ENCODE results near the gene ZCCHC14. TPM values are rescaled to one million over a fixed set of nuclear protein-coding genes. Genes with fewer than 3 reads are reported as not detected.
A peak's percentile ranks its signal among the peaks of the same experiment; 100 is the strongest.
"Not testable (repeated sequence)": the region's sequence is repeated elsewhere in the genome, so short reads cannot be mapped to it uniquely, and the experiment has no call there.

The ZCCHC14 gene
- total RNA-seq, 2 experiments from 2014 or later = 4.6 to 5.9 TPM

GRCh38 chr16:87493608-87494280 lies 920 bp upstream of the ZCCHC14 start:
- peaks cover 45% of the 10 kb centered on the region for H3K4me1 Mint-ChIP-seq (ENCODE audit: low read depth)

GRCh38 chr16:87492291-87492630 lies 563 bp downstream of the ZCCHC14 start:
- TF ChIP-seq CTCF (IDR thresholded peaks at IDR 0.05) = no peak
- Mint-ChIP-seq H3K27ac (no peak overlapping the region), H3K27me3 (peaks cover 7% of the 10 kb centered on the region), H3K4me3 (peak overlapping the region; percentile 78), H3K4me1 (ENCODE audit: low read depth) (peaks cover 53% of the 10 kb centered on the region), H3K36me3 (ENCODE audit: low read depth) (peaks cover 4% of the 10 kb centered on the region), H3K9me3 (no peaks in the 10 kb centered on the region)
- intact Hi-C loops (cut with micrococcal nuclease) = loop anchor here (10.0 kb wide), 2 partner anchors 57 to 363 kb away; no protein-coding TSS in a partner anchor
- ChIA-PET POLR2A (interaction anchor here (1.4 to 1.9 kb wide), 2 partner anchors 27 to 111 kb away, joined by 3 to 8 read pairs; no protein-coding TSS in a partner anchor), CTCF (interaction anchor here (1.4 kb wide), 1 partner anchor 144 kb away, joined by 4 read pairs; no protein-coding TSS in a partner anchor)
- DNase-seq (no peak), ATAC-seq (no peak)

More at GRCh38 chr16:87493608-87494280, 920 bp upstream of the ZCCHC14 start:
- intact Hi-C loops (cut with micrococcal nuclease) = loop anchor here (10.0 kb wide), 2 partner anchors 59 to 361 kb away; no protein-coding TSS in a partner anchor
- peaks cover 7% of the 10 kb centered on the region for H3K27me3 Mint-ChIP-seq
- ATAC-seq (no peak), DNase-seq (no peak)
- H3K27ac Mint-ChIP-seq = no peak overlapping the region
- peaks cover 4% of the 10 kb centered on the region for H3K36me3 Mint-ChIP-seq (ENCODE audit: low read depth)
- ChIA-PET CTCF (no interaction called here), POLR2A (no interaction called here)
- no peaks in the 10 kb centered on the region for H3K9me3 Mint-ChIP-seq
- no peak for TF ChIP-seq CTCF (IDR thresholded peaks at IDR 0.05)
- peak overlapping the region; percentile 81 for H3K4me3 Mint-ChIP-seq

- POLR2A ChIA-PET = interaction anchor here (1.3 to 1.9 kb wide), 3 partner anchors 27 to 110 kb away, joined by 3 to 8 read pairs (median 3); no protein-coding TSS in a partner anchor
- ATAC-seq = no peak
- peaks cover 56% of the 10 kb centered on the region for H3K4me1 Mint-ChIP-seq (ENCODE audit: low read depth)
- TF ChIP-seq CTCF (IDR thresholded peaks at IDR 0.05) = no peak
- H3K27ac Mint-ChIP-seq = peak overlapping the region; percentile 67
- peak overlapping the region; percentile 78 for H3K4me3 Mint-ChIP-seq
- H3K36me3 Mint-ChIP-seq (ENCODE audit: low read depth) = peaks cover 4% of the 10 kb centered on the region
- H3K9me3 Mint-ChIP-seq = no peaks in the 10 kb centered on the region
- intact Hi-C loops (cut with micrococcal nuclease) = loop anchor here (10.0 kb wide), 2 partner anchors 57 to 363 kb away; no protein-coding TSS in a partner anchor
- peak; percentile 28 for DNase-seq
- peaks cover 6% of the 10 kb centered on the region for H3K27me3 Mint-ChIP-seq
- CTCF ChIA-PET = interaction anchor here (1.4 kb wide), 1 partner anchor 144 kb away, joined by 4 read pairs; no protein-coding TSS in a partner anchor
Observed at GRCh38 chr16:87491522-87492290, 1.1 kb downstream of the ZCCHC14 start.

GRCh38 chr16:87490799-87491521 lies 1.9 kb downstream of the ZCCHC14 start:
- Mint-ChIP-seq H3K4me1 (ENCODE audit: low read depth) (peaks cover 56% of the 10 kb centered on the region), H3K27ac (peak overlapping the region; percentile 67), H3K4me3 (peak overlapping the region; percentile 78)
- CTCF ChIA-PET = interaction anchor here (1.4 kb wide), 1 partner anchor 145 kb away, joined by 4 read pairs; no protein-coding TSS in a partner anchor
- POLR2A ChIA-PET = interaction anchor here (0.8 to 1.9 kb wide), 5 partner anchors 11 to 174 kb away, joined by 3 to 8 read pairs (median 3); partner anchors contain the start of gene C16orf95
- DNase-seq (peak; percentile 90), ATAC-seq (peak; percentile 42)
- not testable (repeated sequence) for H3K9me3 Mint-ChIP-seq; H3K36me3 Mint-ChIP-seq (ENCODE audit: low read depth); H3K27me3 Mint-ChIP-seq
- intact Hi-C loops (cut with micrococcal nuclease) = loop anchor here (10.0 kb wide), 2 partner anchors 56 to 364 kb away; no protein-coding TSS in a partner anchor

Measured in activated CD8-positive, alpha-beta T cell treated with anti-CD3 and anti-CD28 coated beads for 36 hours (primary cell).